Common myeloid progenitor, CD34-positive (primary cell): Measurements from ENCODE around the gene ANKS1A.
"Not testable (repeated sequence)": the region's sequence is repeated elsewhere in the genome, so short reads cannot be mapped to it uniquely, and the experiment has no call there.

Experiments
- CTCF ChIA-PET: fragments of 350-600 bp; sonication (Branson Sonifier 250); formaldehyde crosslinking; loops from one replicate; lab custom pipeline; 2021; ENCODE audit warnings: antibody characterized with exemption; lab: Charles Lee
- POLR2A ChIA-PET: fragments of 350-600 bp; sonication (Branson Sonifier 250); formaldehyde crosslinking; loops from one replicate; lab custom pipeline; 2021; ENCODE audit warnings: antibody characterized with exemption; lab: Charles Lee
- DNase-seq, 3 donors: peaks; one replicate each; pipeline versions ENCODE4 v3.0.0 to v3.0.0-alpha.2; 2013
- H3K27ac ChIP-seq, 2 experiments: 1 replicate in 1 of 2; 2 replicates in 1 of 2; pipeline ENCODE4 v1.7.0; 2013; ENCODE audit warnings: inconsistent platforms in 2 of 2, low read length in 2 of 2, mild to moderate bottlenecking in 2 of 2, low read depth in 1 of 2, moderate library complexity in 1 of 2; ENCODE audit not compliant: severe bottlenecking in 2 of 2, insufficient read depth in 1 of 2, poor library complexity in 1 of 2
- H3K27me3 ChIP-seq, 5 experiments: replicated peaks in 2 of 5; 1 replicate in 3 of 5; 2 replicates in 2 of 5; pipeline versions ENCODE4 v1.6.1 to v1.7.0; 2013; ENCODE audit warnings: low read length in 4 of 5, mild to moderate bottlenecking in 2 of 5, moderate library complexity in 2 of 5, inconsistent platforms in 1 of 5; ENCODE audit not compliant: insufficient read depth in 5 of 5, control insufficient read depth in 4 of 5
- H3K36me3 ChIP-seq, 4 experiments: 1 replicate in 2 of 4; 2 replicates in 2 of 4; pipeline versions ENCODE4 v1.6.1 to v1.7.0; 2013; ENCODE audit warnings: low read length in 3 of 4, control low read depth in 1 of 4, mild to moderate bottlenecking in 1 of 4; ENCODE audit not compliant: control insufficient read depth in 4 of 4, insufficient read depth in 4 of 4
- H3K4me1 ChIP-seq, 4 experiments: 1 replicate in 3 of 4; 2 replicates in 1 of 4; pipeline versions ENCODE4 v1.6.1 to v1.7.1; 2013; ENCODE audit warnings: low read length in 3 of 4, mild to moderate bottlenecking in 3 of 4, control low read depth in 1 of 4, inconsistent platforms in 1 of 4, moderate library complexity in 1 of 4; ENCODE audit not compliant: control insufficient read depth in 4 of 4, insufficient read depth in 4 of 4; ENCODE audit errors: control extremely low read depth in 1 of 4
- H3K4me3 ChIP-seq, 7 experiments: 1 replicate in 4 of 7; 2 replicates in 3 of 7; pipeline versions ENCODE4 v1.5.1 to v1.7.0; 2013; ENCODE audit warnings: mild to moderate bottlenecking in 7 of 7, low read length in 6 of 7, moderate library complexity in 6 of 7, inconsistent platforms in 2 of 7, low read depth in 2 of 7, control low read depth in 1 of 7; ENCODE audit not compliant: insufficient read depth in 4 of 7, control insufficient read depth in 1 of 7; ENCODE audit errors: extremely low read depth in 1 of 7
- H3K9me3 ChIP-seq, 5 experiments: 1 replicate in 4 of 5; 2 replicates in 1 of 5; pipeline versions ENCODE4 v1.6.1 to v1.7.1; 2013; ENCODE audit warnings: low read length in 4 of 5, mild to moderate bottlenecking in 2 of 5, inconsistent platforms in 1 of 5, low read depth in 1 of 5, moderate library complexity in 1 of 5; ENCODE audit not compliant: control insufficient read depth in 4 of 5, insufficient read depth in 2 of 5; ENCODE audit errors: control extremely low read depth in 1 of 5
- WGBS: methylation state at CpG from one replicate; pipeline ENCODE4 v1.1.5; 2013; ENCODE audit not compliant: insufficient coverage; 5-methylcytosine and 5-hydroxymethylcytosine counted together

ANKS1A gene

DNA sequence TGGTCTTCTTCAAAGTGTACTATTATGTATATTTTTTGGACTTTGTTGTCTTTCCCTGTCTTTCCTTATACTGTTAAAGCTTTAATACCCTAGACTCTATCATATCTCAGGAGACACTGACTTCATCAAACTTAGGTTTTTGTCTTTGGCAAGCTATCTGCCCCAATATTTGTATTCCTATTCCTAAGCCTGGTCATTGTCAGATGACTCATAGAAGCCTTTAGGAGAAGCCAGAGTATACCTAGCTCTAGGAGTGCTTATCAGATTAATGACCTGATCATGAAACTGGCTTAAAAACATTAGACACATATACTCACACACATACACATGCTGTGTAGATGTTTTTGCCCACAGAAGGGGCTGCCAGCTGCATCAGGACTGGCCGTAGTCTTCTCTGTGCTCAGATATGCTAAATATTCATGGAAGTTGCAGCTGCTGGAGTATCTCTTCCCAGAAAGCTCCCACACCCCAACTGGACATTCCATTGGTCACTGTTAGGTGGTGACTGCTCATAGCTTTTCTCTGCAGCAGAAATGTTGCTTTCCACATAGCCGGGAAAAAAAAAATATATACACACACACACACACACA lies 102.0 kb downstream of the ANKS1A start:
- 89% methylated on average over 1 of the region's 2 CpGs for WGBS
- Histone ChIP-seq H3K9me3 (no peaks in the 10 kb centered on the region), H3K27ac (no peak overlapping the region), H3K36me3 (peaks cover 21 to 59% (median 42%) of the 10 kb centered on the region in 4 experiments), H3K4me3 (no peak overlapping the region), H3K27me3 (no peaks in the 10 kb centered on the region), H3K4me1 (no peaks in the 10 kb centered on the region)
- DNase-seq = no peak
- ChIA-PET CTCF (interaction anchor here (1.0 to 4.3 kb wide), 5 partner anchors 10 to 250 kb away, joined by 3 to 14 read pairs (median 6); no protein-coding TSS in a partner anchor), POLR2A (no interaction called here)

DNA sequence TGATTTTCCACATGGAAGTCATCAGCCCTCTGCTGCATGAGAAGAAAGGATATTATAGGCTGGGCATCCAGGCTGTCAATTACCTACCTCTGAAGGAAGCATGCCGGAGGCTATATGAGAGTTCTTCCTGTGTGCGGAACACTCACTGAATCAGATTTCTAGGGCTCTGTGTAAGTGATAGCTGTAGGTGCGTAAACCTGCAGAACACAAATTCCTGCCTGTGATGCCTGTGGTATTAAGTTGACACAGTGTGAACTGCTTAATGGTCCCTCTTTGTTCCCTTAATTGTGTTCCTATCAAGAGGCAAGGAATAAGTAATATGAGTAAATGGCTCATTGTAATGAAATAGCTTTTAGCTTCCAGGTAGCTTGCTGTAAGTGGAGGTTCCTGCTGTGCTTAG lies 103.3 kb downstream of the ANKS1A start:
- ChIA-PET POLR2A (interaction anchor here (0.8 kb wide), 1 partner anchor 99 kb away, joined by 3 read pairs; no protein-coding TSS in a partner anchor), CTCF (interaction anchor here (0.6 to 4.3 kb wide), 8 partner anchors 12 to 248 kb away, joined by 3 to 14 read pairs (median 3); no protein-coding TSS in a partner anchor)
- Histone ChIP-seq H3K9me3 (peaks cover 0 to 2% (median 0%) of the 10 kb centered on the region in 5 experiments), H3K36me3 (peaks cover 16 to 53% (median 36%) of the 10 kb centered on the region in 4 experiments), H3K27me3 (no peaks in the 10 kb centered on the region), H3K4me3 (no peak overlapping the region), H3K4me1 (no peaks in the 10 kb centered on the region), H3K27ac (no peak overlapping the region)
- DNase-seq = no peak
- WGBS = 100% methylated on average over 3 of the region's 3 CpGs

GRCh38 chr6:34993213-34993612 lies 104.2 kb downstream of the ANKS1A start:
- DNase-seq = no peak
- Histone ChIP-seq H3K36me3 (peaks cover 18 to 58% (median 36%) of the 10 kb centered on the region in 4 experiments), H3K9me3 (peaks cover 0 to 2% (median 0%) of the 10 kb centered on the region in 5 experiments), H3K27ac (no peak overlapping the region), H3K4me3 (no peak overlapping the region), H3K27me3 (no peaks in the 10 kb centered on the region), H3K4me1 (no peaks in the 10 kb centered on the region)
- WGBS = 95% methylated on average over 3 of the region's 3 CpGs
- POLR2A ChIA-PET = interaction anchor here (0.7 to 0.8 kb wide), 2 partner anchors 30 to 99 kb away, joined by 3 read pairs; no protein-coding TSS in a partner anchor
- CTCF ChIA-PET = interaction anchor here (1.2 to 4.3 kb wide), 7 partner anchors 11 to 247 kb away, joined by 3 to 14 read pairs (median 4); no protein-coding TSS in a partner anchor

DNA sequence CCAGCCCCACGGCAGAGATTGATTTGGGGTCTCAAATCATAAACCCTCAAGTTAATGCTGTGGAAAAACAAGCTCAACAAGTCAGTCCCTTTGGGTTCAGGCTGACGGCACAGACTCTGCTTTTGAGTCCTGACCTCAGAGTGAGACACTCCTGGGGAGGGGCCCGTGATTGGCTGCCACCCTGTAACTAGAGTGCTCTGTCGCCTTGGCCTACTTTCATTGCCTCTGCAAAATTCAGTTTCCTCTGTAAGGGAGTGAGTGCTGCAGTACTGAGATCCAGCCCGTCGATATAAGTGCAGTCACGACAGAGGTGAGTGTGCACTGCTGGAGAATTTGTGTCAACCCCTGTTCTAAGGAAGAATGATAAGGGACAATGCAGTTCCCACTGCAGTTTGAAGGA lies 105.6 kb downstream of the ANKS1A start:
- peaks cover 14 to 61% (median 37%) of the 10 kb centered on the region in 4 experiments for H3K36me3 ChIP-seq
- ChIA-PET CTCF (interaction anchor here (0.7 kb wide), 1 partner anchor 37 kb away, joined by 3 read pairs; no protein-coding TSS in a partner anchor), POLR2A (no interaction called here)
- DNase-seq = no peak
- H3K9me3 ChIP-seq = peaks cover 0 to 2% (median 0%) of the 10 kb centered on the region in 5 experiments
- no peaks in the 10 kb centered on the region for H3K4me1 ChIP-seq
- WGBS = 97% methylated on average over 7 of the region's 7 CpGs
- no peak overlapping the region for H3K4me3 ChIP-seq
- H3K27me3 ChIP-seq = no peaks in the 10 kb centered on the region
- H3K27ac ChIP-seq = no peak overlapping the region

GRCh38 chr6:34998417-34998816 lies 109.4 kb downstream of the ANKS1A start:
- not testable (repeated sequence) for H3K27ac ChIP-seq
- CTCF ChIA-PET = interaction anchor here (1.1 to 1.5 kb wide), 3 partner anchors 12 to 135 kb away, joined by 3 to 4 read pairs (median 3); no protein-coding TSS in a partner anchor
- H3K36me3 ChIP-seq = peaks cover 9 to 38% (median 28%) of the 10 kb centered on the region in 4 experiments

DNA sequence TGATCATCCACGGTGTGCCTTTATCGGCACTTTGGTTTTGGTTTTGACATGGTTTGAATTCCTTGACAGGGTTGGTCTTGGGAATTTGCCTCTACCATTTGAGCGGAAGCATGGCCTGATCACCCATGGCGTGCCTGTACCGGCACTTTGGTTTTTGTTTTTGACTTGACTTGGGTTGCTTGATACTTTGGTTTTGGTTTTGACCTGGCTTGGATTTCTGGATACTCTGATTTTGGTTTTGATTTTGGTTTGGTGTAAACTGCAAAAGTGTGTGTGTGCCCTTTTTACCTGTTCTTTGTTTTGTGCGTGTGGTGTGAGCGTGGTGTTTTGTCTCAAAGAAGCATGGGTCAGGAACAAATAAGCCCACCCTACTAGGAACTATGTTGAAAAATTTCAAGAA lies 110.1 kb downstream of the ANKS1A start:
- H3K27ac ChIP-seq, H3K9me3 ChIP-seq, DNase-seq, H3K4me1 ChIP-seq, POLR2A ChIA-PET, H3K4me3 ChIP-seq, CTCF ChIA-PET, H3K27me3 ChIP-seq: not testable (repeated sequence)
- H3K36me3 ChIP-seq = peaks cover 9 to 32% (median 25%) of the 10 kb centered on the region in 4 experiments
- 94% methylated on average over 2 of the region's 7 CpGs for WGBS

More at GRCh38 chr6:34998417-34998816, 109.4 kb downstream of the ANKS1A start:
- DNase-seq, H3K4me1 ChIP-seq, POLR2A ChIA-PET, H3K9me3 ChIP-seq, H3K4me3 ChIP-seq, H3K27me3 ChIP-seq: not testable (repeated sequence)
- 100% methylated on average over 5 of the region's 8 CpGs for WGBS

GRCh38 chr6:34999962-35000361 lies 110.9 kb downstream of the ANKS1A start:
- H3K27ac ChIP-seq, POLR2A ChIA-PET, DNase-seq, H3K4me1 ChIP-seq, H3K9me3 ChIP-seq, H3K27me3 ChIP-seq, H3K4me3 ChIP-seq: not testable (repeated sequence)
- 96% methylated on average over 3 of the region's 4 CpGs for WGBS
- CTCF ChIA-PET = interaction anchor here (1.2 kb wide), 1 partner anchor 14 kb away, joined by 3 read pairs; no protein-coding TSS in a partner anchor
- peaks cover 8 to 24% (median 17%) of the 10 kb centered on the region in 4 experiments for H3K36me3 ChIP-seq
